ENCODE results near the gene EID2B.

EID2B gene

DNA sequence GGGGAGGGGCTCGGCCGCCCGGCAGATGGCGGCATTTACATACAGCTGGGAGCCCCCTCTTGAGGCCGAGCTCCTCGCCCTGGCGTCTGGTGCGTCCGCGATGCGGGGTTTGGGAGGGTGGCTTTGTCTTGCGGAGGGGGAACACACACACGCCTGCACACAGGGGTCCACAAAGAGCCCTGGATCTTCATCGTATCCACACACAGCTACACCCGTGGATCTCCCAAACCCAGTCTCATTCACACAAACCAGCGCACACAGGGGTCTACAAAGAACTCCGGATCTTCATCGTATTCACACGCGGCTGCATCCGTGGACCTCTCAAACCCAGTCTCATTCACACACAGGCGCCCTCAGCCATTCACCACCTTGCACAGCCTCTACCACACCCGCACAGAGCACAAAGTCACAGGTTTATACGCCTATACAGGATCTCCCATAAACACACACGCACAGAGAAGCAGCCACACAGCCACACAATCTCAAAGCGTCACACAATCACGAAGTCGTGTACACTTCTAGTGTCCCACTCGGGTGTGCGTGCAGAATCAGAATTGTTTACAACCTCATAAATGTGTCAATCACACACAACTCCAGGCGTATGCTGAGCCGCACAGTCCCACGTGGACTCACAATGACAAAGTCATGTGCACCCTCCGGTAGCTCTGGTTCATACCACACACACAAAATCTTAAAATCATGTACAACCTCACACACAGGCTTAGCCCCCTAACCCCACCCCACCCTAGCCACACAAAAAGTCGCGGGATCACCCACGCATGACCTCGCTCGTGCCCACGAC lies 34.5 kb downstream of the EID2B start:
- peak; percentile 33 to 67 (median 41) for DNase-seq

DNA sequence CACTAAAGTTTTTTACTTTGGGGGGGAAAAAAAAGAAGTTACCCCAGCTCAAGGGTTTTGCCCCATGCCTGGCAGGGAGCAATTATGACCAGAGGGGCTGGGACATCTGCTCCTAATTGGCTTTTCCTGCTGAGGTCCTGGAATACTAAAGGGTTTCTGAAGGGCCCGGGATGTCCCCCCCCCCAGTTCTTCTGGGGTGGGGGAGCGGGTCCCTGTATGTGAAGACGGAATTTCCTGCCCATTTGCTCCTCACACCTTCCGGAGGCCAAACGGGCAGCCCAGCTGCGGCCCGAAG lies 35.0 kb downstream of the EID2B start:
- no peak for DNase-seq

DNA sequence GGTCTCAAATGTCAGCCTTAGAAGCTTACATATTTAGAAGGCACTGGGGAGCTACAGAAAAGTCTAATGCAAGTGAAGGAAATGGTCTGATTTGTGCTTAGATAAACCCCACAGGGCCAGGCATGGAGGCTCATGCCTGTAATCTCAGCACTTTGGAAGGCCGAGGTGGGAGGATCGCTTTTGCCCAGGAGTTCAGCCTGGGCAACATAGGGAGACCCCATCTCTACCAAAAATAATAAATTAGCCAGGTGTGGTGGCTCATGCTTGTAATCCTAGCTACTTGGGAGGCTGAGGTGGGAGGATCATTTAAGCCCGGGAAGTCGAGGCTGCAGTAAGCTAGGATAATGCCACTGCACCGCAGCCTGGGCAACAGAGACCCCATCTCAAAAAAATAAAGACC lies 36.6 kb downstream of the EID2B start:
- no peak for DNase-seq

DNA sequence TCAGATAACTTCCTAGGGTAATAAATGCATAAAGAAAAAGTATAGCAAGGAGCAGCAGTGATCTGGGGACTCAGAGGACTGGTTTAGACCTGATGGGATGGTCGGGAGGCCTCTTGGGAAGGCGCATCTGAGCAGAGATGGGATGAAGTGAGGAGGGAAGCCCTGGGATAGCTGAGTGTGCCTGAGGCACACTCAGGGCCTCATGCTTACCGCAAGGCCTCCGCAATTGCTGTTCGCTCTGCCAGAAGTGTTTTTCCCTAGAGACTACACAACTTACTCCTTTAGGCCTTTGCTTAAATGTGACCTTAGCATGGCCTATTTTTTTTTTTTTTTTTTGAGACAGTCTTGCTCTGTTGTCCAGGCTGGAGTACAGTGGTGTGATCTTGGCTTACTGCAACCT lies 38.0 kb downstream of the EID2B start:
- DNase-seq: no peak

DNA sequence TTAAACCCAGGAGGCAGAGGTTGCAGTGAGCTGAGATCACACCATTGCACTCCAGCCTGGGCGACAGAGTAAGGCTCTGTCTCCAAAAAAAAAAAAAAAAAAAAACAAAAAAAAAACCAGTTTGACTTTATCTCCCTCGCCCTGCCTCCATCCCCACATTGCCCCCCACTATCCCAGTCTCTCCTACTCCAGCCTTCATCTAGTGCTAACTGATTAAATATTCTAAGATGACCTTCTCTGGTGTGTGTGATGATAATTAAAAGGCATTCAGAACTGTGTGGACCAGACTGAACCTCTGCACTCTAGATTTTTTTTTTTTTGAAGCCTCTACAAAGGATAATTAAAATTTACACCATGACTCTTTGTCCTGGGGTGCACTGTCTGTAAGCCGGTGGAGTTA lies 39.9 kb downstream of the EID2B start:
- no peak for DNase-seq

DNA sequence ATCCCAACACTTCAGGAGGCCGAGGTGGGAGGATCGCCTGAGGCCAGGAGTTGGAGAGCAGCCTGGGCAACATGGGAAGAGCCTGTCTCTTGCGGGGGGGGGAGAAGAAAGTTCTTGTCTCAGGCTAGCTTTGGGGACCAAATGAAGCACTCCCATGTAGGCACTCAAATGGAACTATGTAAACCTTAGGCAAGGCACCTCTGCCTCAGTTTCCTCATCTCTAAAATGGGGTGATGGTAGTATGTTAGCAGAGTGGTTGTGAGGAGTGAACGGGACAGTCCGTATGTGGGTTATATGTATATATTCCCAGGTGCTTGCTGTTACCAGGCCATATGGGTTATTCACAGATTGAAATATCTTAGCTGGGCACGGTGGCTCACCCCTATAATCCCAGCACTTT lies 40.4 kb downstream of the EID2B start:
- no peak for DNase-seq

DNA sequence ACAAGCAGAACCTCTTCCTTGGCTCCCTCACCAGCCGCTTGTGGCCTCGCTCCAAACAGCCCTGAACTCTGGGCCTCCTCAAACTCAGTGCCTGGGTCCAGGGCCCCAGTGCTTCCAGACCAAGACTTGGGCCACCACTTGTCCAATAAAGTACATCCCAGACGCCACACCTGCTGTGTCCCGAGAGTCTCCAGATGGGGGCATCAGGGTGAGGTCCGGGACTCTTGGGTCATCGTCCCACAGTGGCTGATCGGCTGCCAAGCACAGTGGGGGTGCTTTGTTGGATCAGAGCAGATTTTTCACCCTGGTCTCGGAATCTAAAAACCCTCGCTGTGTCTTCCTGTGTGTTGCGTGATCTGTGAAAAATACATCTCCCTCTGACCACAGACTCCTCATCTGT lies 42.9 kb downstream of the EID2B start:
- DNase-seq: no peak

DNA sequence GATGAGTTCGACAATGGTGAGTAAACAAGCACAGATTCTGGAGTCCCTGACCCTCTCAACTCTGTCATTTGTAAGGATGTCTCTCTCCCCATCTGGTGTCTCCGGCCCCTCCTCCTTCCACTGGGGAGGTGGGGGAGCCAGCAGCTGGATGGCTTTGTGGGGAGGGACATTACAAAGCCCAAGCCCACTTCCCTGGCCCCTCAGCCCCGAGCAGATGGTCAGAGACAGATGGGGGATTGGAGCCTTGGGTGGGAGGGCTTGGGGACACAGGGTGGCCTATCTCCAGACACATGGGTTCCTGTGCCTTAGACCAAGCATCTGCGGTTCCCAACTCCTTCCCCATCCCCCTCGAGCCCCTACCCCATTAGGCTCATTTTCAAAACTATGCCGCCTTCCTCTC lies 49.5 kb downstream of the EID2B start:
- DNase-seq: no peak

DNA sequence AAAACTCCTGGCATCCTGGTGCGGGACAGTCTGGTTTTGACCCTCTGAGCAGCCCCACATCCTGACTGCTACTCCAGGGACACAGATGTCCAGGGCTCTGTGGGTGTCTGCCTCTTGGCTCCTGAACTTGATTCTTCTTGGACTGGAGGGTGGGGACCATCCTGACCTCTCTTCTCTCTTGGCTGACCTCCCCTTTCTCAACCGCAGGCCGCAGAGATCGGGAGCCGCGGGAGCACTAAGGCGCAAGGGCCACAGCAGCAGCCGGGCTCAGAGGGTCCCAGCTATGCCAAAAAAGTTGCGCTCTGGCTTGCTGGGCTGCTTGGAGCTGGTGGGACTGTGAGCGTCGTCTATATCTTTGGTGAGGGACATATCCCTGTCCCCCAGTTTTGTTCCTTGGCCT lies 51.0 kb downstream of the EID2B start:
- no peak for DNase-seq

DNA sequence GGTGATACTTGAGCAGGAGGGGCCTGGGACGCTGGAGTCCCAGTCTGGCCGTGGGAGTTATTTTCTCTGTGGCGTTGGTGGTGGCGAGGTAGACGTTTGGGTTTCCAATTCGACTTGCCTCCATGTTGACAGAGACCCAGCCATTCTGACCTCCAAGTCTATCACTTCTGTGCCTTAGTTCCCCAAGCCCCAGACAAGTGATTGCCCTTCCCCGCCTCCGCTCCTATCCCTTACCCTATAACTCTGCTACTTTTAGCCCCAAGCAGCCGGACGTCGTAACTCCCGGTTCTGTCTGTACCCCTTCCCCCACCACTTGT lies 51.5 kb downstream of the EID2B start:
- peak in 1 of 3 donors; percentile 21 for DNase-seq

All from suppressor macrophage treated with lipopolysaccharide for 1 hour (primary cell).